ENCODE results near the gene RBMS3. TPM values are rescaled to one million over a fixed set of nuclear protein-coding genes. Genes with fewer than 3 reads are reported as not detected.
"Not testable (repeated sequence)": the region's sequence is repeated elsewhere in the genome, so short reads cannot be mapped to it uniquely, and the experiment has no call there.

Gene RBMS3
- total RNA-seq, 1 donor from 2014 or later = 33.0 TPM

GRCh38 chr3:29668728-29669127, 387.9 kb downstream of the RBMS3 start:
- H4K20me1 ChIP-seq (ENCODE audit: insufficient read depth, low read length) = no peaks in the 10 kb centered on the region
- H3K79me2 ChIP-seq (ENCODE audit: insufficient read depth, low read length) = no peaks in the 10 kb centered on the region
- H3K27me3 ChIP-seq (ENCODE audit: insufficient read depth, low read length) = no peaks in the 10 kb centered on the region
- H3K27me3 Mint-ChIP-seq (ENCODE audit: low read depth, unreplicated experiment) = no peaks in the 10 kb centered on the region
- peaks cover 6% of the 10 kb centered on the region for H3K9me3 Mint-ChIP-seq (ENCODE audit: unreplicated experiment)
- TF ChIP-seq EZH2 (IDR thresholded peaks at IDR 0.05; ENCODE audit: insufficient read depth, low read length) (no peak), CTCF (IDR thresholded peaks at IDR 0.05; ENCODE audit: insufficient read depth, low read depth, low read length) (no peak)
- no peak overlapping the region for H3K4me3 ChIP-seq (ENCODE audit: insufficient read depth, low read depth, low read length)
- H3K36me3 ChIP-seq (ENCODE audit: insufficient read depth, low read length) = no peaks in the 10 kb centered on the region
- FAIRE-seq = no peak
- H3K4me1 ChIP-seq (ENCODE audit: insufficient read depth, low read length) = no peaks in the 10 kb centered on the region
- no peaks in the 10 kb centered on the region for H3K9me3 ChIP-seq (ENCODE audit: insufficient read depth, low read depth, low read length)
- no peak overlapping the region for H3K27ac ChIP-seq (ENCODE audit: low read depth, low read length)
- no peaks in the 10 kb centered on the region for H3K4me1 Mint-ChIP-seq (ENCODE audit: low read depth, unreplicated experiment)
- no peak for DNase-seq (ENCODE audit: low read depth)
- H2AFZ ChIP-seq (ENCODE audit: low read depth, low read length) = no peak overlapping the region
- H3K27ac Mint-ChIP-seq (ENCODE audit: unreplicated experiment) = no peak overlapping the region
- H3K4me3 Mint-ChIP-seq (ENCODE audit: unreplicated experiment) = no peak overlapping the region
- H3K4me2 ChIP-seq (ENCODE audit: low read length) = no peak overlapping the region
- H3K36me3 Mint-ChIP-seq (ENCODE audit: low read depth, unreplicated experiment) = peaks cover 11% of the 10 kb centered on the region
- no peak overlapping the region for H3K9ac ChIP-seq (ENCODE audit: low read length)

GRCh38 chr3:29670476-29670875, 389.6 kb downstream of the RBMS3 start:
- not testable (repeated sequence) for H3K79me2 ChIP-seq (ENCODE audit: insufficient read depth, low read length); FAIRE-seq; H3K36me3 ChIP-seq (ENCODE audit: insufficient read depth, low read length); H3K4me1 ChIP-seq (ENCODE audit: insufficient read depth, low read length); H3K27ac Mint-ChIP-seq (ENCODE audit: unreplicated experiment); H3K4me3 Mint-ChIP-seq (ENCODE audit: unreplicated experiment); H3K4me1 Mint-ChIP-seq (ENCODE audit: low read depth, unreplicated experiment); H3K9me3 Mint-ChIP-seq (ENCODE audit: unreplicated experiment); H4K20me1 ChIP-seq (ENCODE audit: insufficient read depth, low read length); H3K27me3 Mint-ChIP-seq (ENCODE audit: low read depth, unreplicated experiment); H3K36me3 Mint-ChIP-seq (ENCODE audit: low read depth, unreplicated experiment); H2AFZ ChIP-seq (ENCODE audit: low read depth, low read length); DNase-seq (ENCODE audit: low read depth); H3K27me3 ChIP-seq (ENCODE audit: insufficient read depth, low read length); H3K4me3 ChIP-seq (ENCODE audit: insufficient read depth, low read depth, low read length); H3K9ac ChIP-seq (ENCODE audit: low read length); H3K27ac ChIP-seq (ENCODE audit: low read depth, low read length); H3K4me2 ChIP-seq (ENCODE audit: low read length); H3K9me3 ChIP-seq (ENCODE audit: insufficient read depth, low read depth, low read length)

GRCh38 chr3:29677421-29677820, 396.6 kb downstream of the RBMS3 start:
- no peak overlapping the region for H3K27ac ChIP-seq (ENCODE audit: low read depth, low read length)

More at GRCh38 chr3:29677421-29677820, 396.6 kb downstream of the RBMS3 start:
- Histone ChIP-seq H3K4me1 (ENCODE audit: insufficient read depth, low read length) (no peaks in the 10 kb centered on the region), H3K36me3 (ENCODE audit: insufficient read depth, low read length) (no peaks in the 10 kb centered on the region), H3K79me2 (ENCODE audit: insufficient read depth, low read length) (no peaks in the 10 kb centered on the region), H3K9ac (ENCODE audit: low read length) (no peak overlapping the region), H3K4me3 (ENCODE audit: insufficient read depth, low read depth, low read length) (no peak overlapping the region), H3K4me2 (ENCODE audit: low read length) (no peak overlapping the region), H2AFZ (ENCODE audit: low read depth, low read length) (no peak overlapping the region), H4K20me1 (ENCODE audit: insufficient read depth, low read length) (no peaks in the 10 kb centered on the region), H3K9me3 (ENCODE audit: insufficient read depth, low read depth, low read length) (no peaks in the 10 kb centered on the region), H3K27me3 (ENCODE audit: insufficient read depth, low read length) (no peaks in the 10 kb centered on the region)
- Mint-ChIP-seq H3K9me3 (ENCODE audit: unreplicated experiment) (peaks cover 16% of the 10 kb centered on the region), H3K36me3 (ENCODE audit: low read depth, unreplicated experiment) (no peaks in the 10 kb centered on the region), H3K27me3 (ENCODE audit: low read depth, unreplicated experiment) (no peaks in the 10 kb centered on the region), H3K27ac (ENCODE audit: unreplicated experiment) (peak overlapping the region; percentile 20), H3K4me3 (ENCODE audit: unreplicated experiment) (no peak overlapping the region), H3K4me1 (ENCODE audit: low read depth, unreplicated experiment) (peaks cover 5% of the 10 kb centered on the region)
- DNase-seq (ENCODE audit: low read depth) = no peak
- no peak for TF ChIP-seq EZH2 (IDR thresholded peaks at IDR 0.05; ENCODE audit: insufficient read depth, low read length)
- no peak for TF ChIP-seq CTCF (IDR thresholded peaks at IDR 0.05; ENCODE audit: insufficient read depth, low read depth, low read length)
- FAIRE-seq = no peak
